Posterior vena cava (tissue), 2 donors: Measurements from ENCODE around the gene MMS19. TPM values are rescaled to one million over a fixed set of nuclear protein-coding genes. Genes with fewer than 3 reads are reported as not detected.
"Not testable (repeated sequence)": the region's sequence is repeated elsewhere in the genome, so short reads cannot be mapped to it uniquely, and the experiment has no call there.

Source experiments
- DNase-seq: peaks from one replicate; pipeline ENCODE4 v3.0.0-alpha.2; 2020; ENCODE audit warnings: low spot score
- intact Hi-C, 2 donors: fragments of 100-400 bp; cut with DNase I; formaldehyde crosslinking; loops; one replicate each; pipeline versions ENCODE4 v1.14.1 to v1.14.2; 2022 to 2023
- total RNA-seq, 2 donors: library from RNA; stranded (reverse); fragmentation: NEBNext Ultra II Directional; extraction: Animal tissue kit (Norgen Biotek cat#: 25700); gene quantifications; one replicate each; pipeline ENCODE4 v1.2.1, GENCODE V29; 2021
- donor health status: DM: yes; HTN: yes; CAD: no.
- donor health status: DM: yes; HTN: yes; CAD: no.

The MMS19 gene
- total RNA-seq, 2 donors from 2014 or later = 29.5 to 32.1 TPM

DNA sequence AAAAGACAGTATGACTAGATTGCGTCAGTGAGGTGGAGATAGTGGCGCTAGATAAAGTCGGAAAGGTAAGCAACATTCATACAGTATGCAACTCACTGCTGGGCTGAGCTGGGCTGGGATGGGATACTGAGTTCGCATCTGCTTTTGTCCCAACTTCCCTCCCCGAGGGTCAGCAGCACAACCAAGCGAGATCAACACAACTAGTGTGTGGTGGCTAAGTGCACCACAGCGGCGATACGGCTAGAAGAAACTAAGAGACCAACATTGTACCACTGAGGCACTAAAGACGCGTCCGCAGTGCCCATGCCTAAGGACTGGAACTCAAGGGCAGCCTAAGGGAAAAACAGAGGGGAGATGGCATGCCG lies 52.9 kb downstream of the MMS19 start:
- intact Hi-C loops = no loop called here
- no peak for DNase-seq

DNA sequence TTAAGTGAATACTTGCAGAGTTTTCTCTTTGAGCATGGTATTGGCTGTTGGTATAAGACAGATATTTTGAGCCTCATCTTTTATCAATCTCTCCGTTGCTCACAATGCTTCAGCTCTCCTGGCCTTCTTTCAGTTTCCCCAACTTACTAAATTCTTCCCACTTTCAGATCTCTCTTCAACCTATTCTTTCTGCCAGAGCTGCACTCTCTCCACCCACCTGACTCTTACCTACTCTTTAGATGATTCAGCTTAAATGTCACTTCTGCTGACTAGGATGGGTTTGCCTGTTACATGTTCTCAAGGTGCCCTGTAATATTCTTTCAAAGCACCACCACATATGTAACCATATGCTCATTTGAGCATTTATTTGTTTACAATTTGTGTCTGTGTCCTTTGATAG lies 54.0 kb downstream of the MMS19 start:
- no peak for DNase-seq
- intact Hi-C loops = no loop called here

DNA sequence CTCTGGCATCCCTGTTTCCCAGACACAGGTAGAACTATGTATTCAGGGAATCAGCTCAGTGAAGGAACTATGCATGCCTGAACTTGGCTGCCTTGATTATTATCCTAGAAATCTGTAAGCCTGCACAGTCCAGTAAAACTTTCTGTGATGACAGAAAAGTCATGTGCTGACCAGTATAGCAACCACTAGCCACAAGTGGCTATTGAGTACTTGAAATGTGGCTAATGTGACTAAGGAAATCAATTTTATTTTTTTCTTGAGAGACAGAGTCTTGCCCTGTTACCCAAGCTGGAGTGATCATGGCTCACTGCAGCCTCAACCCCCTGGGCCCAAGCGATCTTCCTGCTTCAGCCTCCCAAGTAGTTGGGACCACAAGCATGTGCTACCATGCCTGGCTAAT lies 55.9 kb downstream of the MMS19 start:
- intact Hi-C loops = no loop called here

DNA sequence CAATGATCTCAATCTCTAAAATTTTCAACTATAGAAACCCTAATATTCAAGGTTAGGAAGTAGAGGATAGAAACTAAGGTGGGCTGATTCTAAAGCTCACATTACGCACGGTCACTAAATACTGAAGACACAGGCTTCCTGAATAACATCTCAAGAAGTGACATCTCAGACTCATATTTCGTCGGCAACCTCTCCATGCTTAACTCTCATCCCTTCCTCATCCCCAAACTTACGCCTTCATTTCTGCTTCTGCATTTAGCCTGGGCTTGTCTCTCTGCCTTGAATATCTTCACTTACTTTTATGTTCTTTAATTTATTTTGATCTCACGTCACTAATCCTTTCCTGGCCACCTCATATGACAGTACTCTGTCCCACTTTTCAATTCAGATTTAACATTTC lies 63.0 kb downstream of the MMS19 start:
- intact Hi-C loops = no loop called here
- DNase-seq = no peak

More for the DNA sequence above, 55.9 kb downstream of the MMS19 start:
- DNase-seq = no peak

DNA sequence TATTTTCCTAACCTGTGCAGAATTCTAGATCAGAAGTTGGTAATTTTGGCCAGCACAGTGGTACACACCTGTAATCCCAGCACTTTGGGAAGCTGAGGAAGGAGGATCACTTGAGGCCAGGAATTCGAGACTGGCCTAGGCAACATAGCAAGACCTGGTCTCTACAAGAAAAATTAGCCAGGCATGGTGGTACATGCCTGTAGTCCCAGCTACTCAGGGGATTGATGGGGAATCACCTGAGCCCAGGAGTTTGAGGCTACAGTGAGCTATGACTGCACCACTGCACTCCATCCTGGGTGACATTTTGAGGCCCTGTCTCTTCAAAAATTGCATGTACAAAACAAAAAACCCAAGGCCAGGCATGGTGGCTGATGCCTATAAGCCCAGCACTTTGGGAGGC lies 63.7 kb downstream of the MMS19 start:
- intact Hi-C loops = no loop called here
- DNase-seq = no peak

DNA sequence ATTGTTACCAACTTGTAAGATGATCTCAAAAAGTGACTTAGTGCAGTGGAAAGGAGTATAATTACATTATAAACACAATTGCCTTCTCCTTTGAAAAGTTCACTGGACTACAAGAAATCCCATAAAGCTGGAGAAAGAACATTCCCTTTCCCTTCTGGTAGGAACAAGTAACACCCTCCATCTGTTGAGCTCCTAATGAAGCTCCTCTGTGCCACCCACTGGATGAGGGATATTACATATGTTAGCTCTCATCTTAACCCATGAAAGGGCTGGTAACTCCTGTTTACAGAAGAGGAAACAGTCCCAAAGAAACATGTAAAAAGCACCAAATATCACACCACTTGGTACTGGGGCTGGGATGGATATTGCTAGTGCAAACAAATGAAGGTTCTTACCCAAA lies 64.2 kb downstream of the MMS19 start:
- DNase-seq = no peak
- intact Hi-C loops = no loop called here

DNA sequence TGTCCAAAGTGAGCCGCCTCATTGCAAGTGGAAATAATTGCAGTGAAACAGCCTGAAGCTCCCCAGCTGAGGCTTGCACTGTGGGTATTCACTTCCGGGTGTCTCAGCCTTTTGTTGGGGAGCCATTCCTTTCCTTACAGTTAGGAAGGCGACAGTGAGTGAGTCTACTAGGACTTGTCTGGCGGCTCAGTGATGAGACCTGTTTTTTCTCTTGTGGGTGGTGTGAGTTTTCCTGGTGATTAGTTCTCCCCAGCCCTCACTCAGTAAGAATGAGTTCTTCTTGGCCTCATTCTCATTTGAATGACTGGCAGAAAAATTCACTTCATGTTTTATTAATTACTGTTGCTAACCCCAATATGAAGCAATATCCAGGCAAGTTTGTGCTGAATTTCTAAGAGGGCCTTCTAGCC lies 69.6 kb downstream of the MMS19 start:
- no peak for DNase-seq
- intact Hi-C loops = no loop called here

DNA sequence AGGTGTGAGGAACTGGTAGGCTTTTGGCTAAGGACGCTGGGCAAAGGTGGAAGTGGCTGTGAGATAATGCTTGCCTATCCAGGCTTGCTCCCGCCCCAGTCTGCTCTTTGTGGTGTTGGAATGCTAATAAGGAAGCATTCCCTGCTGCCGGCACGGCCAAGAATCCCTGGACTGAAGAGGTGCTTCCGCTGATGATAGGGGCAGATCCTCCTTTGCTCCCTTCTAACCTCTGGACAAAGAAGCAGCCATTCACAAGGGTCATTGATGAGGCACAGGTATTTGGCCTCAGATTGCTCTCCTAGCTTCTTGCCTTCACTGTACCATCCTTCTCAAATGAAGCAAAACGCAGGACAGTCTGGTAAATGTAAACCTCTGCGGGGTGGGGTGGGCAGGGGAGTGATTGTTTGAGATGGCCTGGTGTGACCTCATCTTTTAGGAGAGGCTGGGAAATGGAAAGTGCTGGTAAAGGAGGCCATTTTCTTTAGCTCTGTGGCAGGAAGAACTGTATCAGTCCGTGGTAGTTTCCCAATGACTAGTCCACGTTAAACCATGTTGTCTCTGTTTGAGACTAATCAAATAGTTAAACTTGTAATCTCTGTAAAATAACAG lies 70.5 kb downstream of the MMS19 start:
- intact Hi-C loops = no loop called here
- no peak for DNase-seq

DNA sequence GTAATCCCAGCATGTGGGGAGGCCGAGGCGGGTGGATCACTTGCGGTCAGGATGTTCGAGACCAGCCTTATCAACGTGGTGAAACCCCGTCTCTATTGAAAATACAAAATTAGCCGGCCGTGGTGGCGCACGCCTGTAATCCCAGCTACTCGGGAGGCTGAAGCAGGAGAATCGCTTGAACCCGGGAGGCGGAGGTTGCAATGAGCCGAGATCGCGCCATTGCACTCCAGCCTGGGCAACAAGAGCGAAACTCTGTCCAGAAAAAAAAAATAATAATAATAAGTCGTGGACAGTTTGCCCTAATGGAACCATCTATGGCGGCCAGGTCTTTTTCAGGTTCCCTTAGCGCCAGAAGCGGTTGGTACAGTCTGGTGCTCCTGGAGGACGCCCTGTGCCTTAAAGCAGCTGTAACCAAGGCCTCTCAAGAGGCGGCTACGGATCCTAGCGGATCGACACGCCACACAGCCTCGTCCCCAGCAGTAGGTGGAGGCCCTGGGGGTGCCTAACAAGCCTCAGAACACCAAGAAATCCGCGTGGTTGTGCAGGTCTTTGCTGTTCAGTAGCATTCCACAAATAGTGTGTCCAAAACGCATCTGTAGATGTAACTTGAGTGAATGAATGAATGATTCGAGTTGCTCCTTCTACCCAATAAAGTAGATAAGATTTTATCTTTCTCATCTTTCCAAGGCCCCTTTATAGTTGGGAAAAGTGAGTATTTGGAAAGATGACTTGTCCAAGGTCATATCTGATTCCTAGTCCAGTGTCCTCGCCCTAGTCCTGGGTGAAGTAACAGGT lies 71.2 kb downstream of the MMS19 start:
- intact Hi-C loops = no loop called here
- no peak for DNase-seq

DNA sequence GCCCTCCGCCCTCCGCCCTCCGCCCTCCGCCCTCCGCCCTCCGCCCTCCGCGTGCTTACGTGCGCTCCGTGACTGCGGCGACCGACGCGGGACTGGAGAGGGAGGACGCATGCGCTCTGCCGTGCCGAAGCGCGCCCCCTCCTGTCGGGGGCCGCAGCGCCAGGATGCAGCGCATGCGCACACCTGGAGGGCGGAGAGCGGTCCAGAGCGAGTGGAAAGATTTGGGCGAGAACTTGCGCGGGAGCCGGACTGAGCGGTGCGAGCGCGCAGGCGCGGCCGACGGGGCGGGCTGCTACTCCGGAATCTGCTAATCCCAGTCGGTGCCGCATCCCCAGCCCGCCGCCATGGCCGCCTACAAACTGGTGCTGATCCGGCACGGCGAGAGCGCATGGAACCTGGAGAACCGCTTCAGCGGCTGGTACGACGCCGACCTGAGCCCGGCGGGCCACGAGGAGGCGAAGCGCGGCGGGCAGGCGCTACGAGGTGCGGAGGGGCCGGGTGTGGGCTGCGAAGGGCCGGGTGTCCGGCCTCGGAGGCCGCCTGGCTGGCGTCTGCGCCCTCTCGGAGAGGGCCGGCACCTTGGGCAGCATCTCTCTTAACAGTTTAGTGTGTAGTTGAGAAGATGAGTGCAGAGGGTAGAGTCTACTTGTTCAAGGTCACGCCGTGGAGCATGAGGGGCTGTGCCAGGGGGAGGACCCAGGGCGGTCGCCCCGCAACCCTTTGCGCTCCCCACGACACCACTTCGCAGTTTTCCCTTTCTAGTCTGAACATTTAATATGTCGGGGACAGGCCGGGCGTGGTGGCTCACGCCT lies 72.1 kb downstream of the MMS19 start, which contains the start of gene PGAM1:
PGAM1 (plus strand) TSS at position 228 of the 812 bp plus-strand sequence; CDS start at position 345, 117 bp downstream.
- intact Hi-C loops = no loop called here
- peak; percentile 99 for DNase-seq

DNA sequence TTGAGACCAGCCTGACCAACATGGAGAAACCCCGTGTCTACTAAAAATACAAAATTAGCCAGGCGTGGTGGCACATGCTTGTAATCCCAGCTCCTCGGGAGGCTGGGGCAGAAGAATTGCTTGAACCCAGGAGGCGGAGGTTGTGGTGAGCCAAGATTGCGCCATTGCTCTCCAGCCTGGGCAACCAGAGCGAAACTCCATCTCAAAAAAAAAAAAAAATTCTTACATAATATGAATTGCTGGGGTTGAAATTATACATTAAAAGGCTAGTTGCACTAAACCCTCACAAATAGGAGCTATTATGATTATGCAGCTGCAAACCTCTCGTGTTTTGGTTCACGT lies 74.5 kb downstream of the MMS19 start:
- DNase-seq, intact Hi-C loops: not testable (repeated sequence)

DNA sequence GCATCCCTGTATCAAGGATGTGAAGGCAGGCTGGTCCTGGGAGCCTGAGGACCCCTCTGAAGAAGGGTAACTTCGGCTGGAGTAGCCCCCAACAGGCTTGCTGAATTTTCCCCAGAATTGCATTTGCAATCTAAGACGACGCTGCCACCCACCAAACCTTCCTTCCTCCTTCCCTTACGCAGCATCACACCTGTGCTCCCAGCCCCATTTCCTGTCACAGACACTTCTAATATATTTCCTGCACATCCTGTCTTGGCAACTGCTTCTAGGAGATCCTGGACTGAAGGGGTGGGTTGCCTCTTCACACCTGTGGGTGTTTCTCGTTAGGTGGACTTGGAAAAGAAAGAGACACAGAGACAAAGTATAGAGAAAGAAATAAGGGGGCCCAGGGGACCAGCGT lies 81.7 kb downstream of the MMS19 start:
- DNase-seq = no peak
- intact Hi-C loops = no loop called here

DNA sequence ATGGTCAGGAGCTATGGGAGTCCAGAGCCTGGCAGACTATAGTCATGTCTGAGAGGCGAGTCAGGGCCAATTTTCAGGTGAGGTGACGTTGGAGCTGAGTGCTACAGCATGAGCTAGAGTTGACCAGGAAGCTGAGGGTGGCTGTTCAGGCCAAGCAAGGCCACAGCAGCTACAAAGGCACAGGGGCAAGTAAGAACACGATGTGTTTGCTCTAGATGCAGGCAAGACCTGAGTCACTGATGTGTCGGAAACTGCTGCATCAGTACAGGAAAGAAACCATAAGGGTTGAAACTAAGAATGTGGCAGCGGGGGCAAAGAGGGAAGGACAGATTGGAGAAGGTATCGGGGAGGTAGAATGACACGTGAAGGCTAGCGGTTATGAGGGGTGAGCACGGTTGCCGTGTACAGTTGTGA lies 85.3 kb downstream of the MMS19 start:
- intact Hi-C loops = no loop called here
- no peak for DNase-seq

DNA sequence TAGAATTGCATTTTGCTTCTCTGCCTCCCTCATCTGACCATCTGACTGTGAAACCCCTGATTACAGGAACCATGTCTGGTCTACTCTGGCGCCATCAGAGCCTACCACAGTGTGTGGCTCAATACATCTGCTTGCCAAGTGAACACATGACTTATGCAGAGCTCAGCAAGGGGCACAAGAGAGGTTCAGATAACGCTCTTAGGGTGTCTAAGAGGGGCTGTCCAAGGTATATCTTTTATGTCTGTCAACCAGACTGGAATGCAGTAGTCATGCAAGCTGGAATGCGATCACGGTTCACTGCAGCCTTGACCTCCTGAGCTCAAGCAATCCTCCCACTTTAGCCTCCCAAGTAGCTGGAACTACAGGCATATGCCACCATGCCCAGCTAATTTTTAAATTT lies 86.8 kb downstream of the MMS19 start:
- intact Hi-C loops = no loop called here
- DNase-seq = no peak

DNA sequence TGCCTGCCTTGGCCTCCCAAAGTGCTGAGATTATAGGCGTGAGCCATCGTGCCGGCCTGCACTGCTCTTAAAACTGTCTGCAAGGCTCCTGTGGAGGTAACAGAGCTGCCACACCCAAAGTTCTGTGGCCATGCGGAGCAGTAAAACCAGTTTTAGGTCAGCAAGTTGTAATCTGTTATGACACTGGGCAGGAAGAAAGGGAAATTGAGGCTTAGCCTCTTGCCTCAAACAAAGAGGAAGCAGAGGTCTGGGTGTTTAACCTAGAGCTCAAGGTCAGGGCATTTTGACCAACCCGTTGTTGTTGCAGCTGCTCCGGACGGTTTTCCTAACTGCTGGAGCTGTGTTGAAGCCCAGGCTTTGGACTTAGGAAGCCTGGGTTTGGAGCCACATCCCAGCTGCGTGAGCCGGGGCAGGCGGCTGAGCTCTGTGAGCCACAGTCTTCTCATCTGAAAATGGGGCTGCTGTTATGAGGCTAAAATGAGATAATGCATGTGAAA lies 89.7 kb downstream of the MMS19 start:
- intact Hi-C loops = no loop called here
- no peak for DNase-seq

Other genes starting within 250 kb of the MMS19 start
- 1 to 10 TPM; 6.8 to 7.6 TPM for gene ARHGAP19, start 205.8 kb downstream of the MMS19 start, total RNA-seq
- 1 to 10 TPM; 2.1 to 4.2 TPM for gene FRAT1, start 179.2 kb downstream of the MMS19 start, total RNA-seq
- gene FRAT2, start 163.7 kb downstream of the MMS19 start, total RNA-seq = 1 to 10 TPM; 4.3 to 6.8 TPM
- gene RRP12, start 97.1 kb downstream of the MMS19 start, total RNA-seq = 10 to 100 TPM; 16.7 to 25.9 TPM
- 100 to 1,000 TPM; 153 to 171 TPM for gene PGAM1, start 72.2 kb downstream of the MMS19 start, total RNA-seq
- 10 to 100 TPM; 22.3 to 28.6 TPM for gene EXOSC1, start 52.4 kb downstream of the MMS19 start, total RNA-seq
- 10 to 100 TPM; 21.5 to 24.8 TPM for gene ZDHHC16, start 52.2 kb downstream of the MMS19 start, total RNA-seq
- 10 to 100 TPM; 15.6 to 16.5 TPM for gene UBTD1, start 502 bp upstream of the MMS19 start, total RNA-seq
- 1 to 10 TPM in 1 of 2 donors, under 1 TPM in 1; 0.67 to 1.1 TPM for gene ANKRD2, start 74.4 kb upstream of the MMS19 start, total RNA-seq
- 1 to 10 TPM; 1.5 to 4.1 TPM for gene HOGA1, start 86.0 kb upstream of the MMS19 start, total RNA-seq
- gene C10orf62, start 91.3 kb upstream of the MMS19 start, total RNA-seq = under 1 TPM; 0.19 to 0.46 TPM
- 1 to 10 TPM; 3.4 to 6.5 TPM for gene MORN4, start 135.1 kb upstream of the MMS19 start, total RNA-seq
- gene PI4K2A, start 142.2 kb upstream of the MMS19 start, total RNA-seq = 10 to 100 TPM; 13.8 to 15.9 TPM
- 10 to 100 TPM; 15.0 to 17.6 TPM for gene AVPI1, start 188.8 kb upstream of the MMS19 start, total RNA-seq
- gene MARVELD1, start 215.3 kb upstream of the MMS19 start, total RNA-seq = 10 to 100 TPM; 87.5 to 96.8 TPM
- gene ZFYVE27, start 238.7 kb upstream of the MMS19 start, total RNA-seq = 10 to 100 TPM; 15.8 to 16.0 TPM